H1 (cell line): ENCODE results near the gene CAPG. TPM values are rescaled to one million over a fixed set of nuclear protein-coding genes. Genes with fewer than 3 reads are reported as not detected.

Experiments used
- CTCF ChIA-PET: fragments of 300-600 bp; sonication (Branson Sonifier 250); formaldehyde crosslinking; loops from one replicate; lab custom pipeline; 2021; ENCODE audit not compliant: partially characterized antibody; lab: Charles Lee
- POLR2A ChIA-PET: fragments of 300-600 bp; sonication (Branson Sonifier 250); formaldehyde crosslinking; loops from one replicate; lab custom pipeline; 2021; ENCODE audit warnings: inconsistent platforms; ENCODE audit not compliant: partially characterized antibody; lab: Charles Lee
- DNase-seq, 2 experiments: peaks; one replicate each; pipeline versions ENCODE4 v3.0.0 to v3.0.0-alpha.2; 2010 to 2022; ENCODE audit warnings: low spot score in 2 of 2, low read depth in 1 of 2, mixed read lengths in 1 of 2
- FAIRE-seq: peaks from 2 replicates; lab custom pipeline; 2011; peaks lifted over from hg19 to GRCh38; lab: Jason Lieb, UNC
- H2AFZ ChIP-seq: 2 replicates; pipeline ENCODE4 v1.8.1; 2012; ENCODE audit warnings: low read length, inconsistent platforms
- H2AK5ac ChIP-seq: 2 replicates; pipeline ENCODE4 v1.6.1; 2013; ENCODE audit warnings: low read depth, low read length
- H2BK120ac ChIP-seq: replicated peaks from 2 replicates; pipeline ENCODE3; 2013; ENCODE audit warnings: low read depth, low read length, inconsistent platforms
- H2BK12ac ChIP-seq: 2 replicates; pipeline ENCODE4 v1.6.1; 2013; ENCODE audit warnings: low read depth, low read length
- H2BK15ac ChIP-seq: 2 replicates; pipeline ENCODE4 v1.6.1; 2013; ENCODE audit warnings: low read length
- H2BK20ac ChIP-seq: 2 replicates; pipeline ENCODE4 v1.6.1; 2013; ENCODE audit warnings: low read length
- H2BK5ac ChIP-seq: 2 replicates; pipeline ENCODE4 v1.6.1; 2013; ENCODE audit warnings: low read depth, low read length
- H3K14ac ChIP-seq: 2 replicates; pipeline ENCODE4 v1.6.1; 2013; ENCODE audit warnings: inconsistent platforms; ENCODE audit not compliant: insufficient read length
- H3K18ac ChIP-seq: 2 replicates; pipeline ENCODE4 v1.6.1; 2013; ENCODE audit warnings: low read length; ENCODE audit errors: extremely low read depth
- H3K23ac ChIP-seq: 2 replicates; pipeline ENCODE4 v1.6.1; 2013; ENCODE audit warnings: inconsistent platforms; ENCODE audit not compliant: insufficient read length
- H3K23me2 ChIP-seq: 2 replicates; pipeline ENCODE4 v1.6.1; 2013; ENCODE audit warnings: low read depth, low read length
- H3K27ac ChIP-seq: 2 replicates; pipeline ENCODE4 v1.6.1; 2011; ENCODE audit warnings: low read depth, low read length, inconsistent platforms
- H3K27me3 ChIP-seq, 4 experiments: replicated peaks in 1 of 4; 1 replicate in 1 of 4; 2 replicates in 3 of 4; pipeline versions ENCODE4 v1.6.1 to v1.8.1; 2011 to 2013; ENCODE audit warnings: low read length in 3 of 4, mild to moderate bottlenecking in 3 of 4, inconsistent platforms in 2 of 4, mixed read lengths in 2 of 4, moderate library complexity in 1 of 4; ENCODE audit not compliant: control insufficient read depth in 3 of 4, insufficient read depth in 3 of 4; ENCODE audit errors: extremely low read depth in 1 of 4
- H3K36me3 ChIP-seq, 4 experiments: 2 replicates each; pipeline versions ENCODE4 v1.6.1 to v1.8.1; 2011 to 2013; ENCODE audit warnings: mild to moderate bottlenecking in 4 of 4, low read length in 3 of 4, moderate library complexity in 2 of 4, control low read depth in 1 of 4, inconsistent platforms in 1 of 4; ENCODE audit not compliant: insufficient read depth in 4 of 4, control insufficient read depth in 2 of 4
- H3K4ac ChIP-seq: replicated peaks from 2 replicates; pipeline ENCODE3; 2013; ENCODE audit warnings: low read length, low read depth, mixed read lengths, inconsistent platforms; ENCODE audit not compliant: insufficient read length
- H3K4me1 ChIP-seq, 4 experiments: replicated peaks in 1 of 4; 1 replicate in 1 of 4; 2 replicates in 3 of 4; pipeline versions ENCODE4 v1.6.1 to v1.8.1; 2011 to 2013; ENCODE audit warnings: low read length in 3 of 4, inconsistent platforms in 2 of 4, mixed read lengths in 1 of 4; ENCODE audit not compliant: insufficient read depth in 4 of 4, control insufficient read depth in 3 of 4
- H3K4me2 ChIP-seq, 2 experiments: 2 replicates each; pipeline versions ENCODE4 v1.6.1 to v1.8.1; 2011 to 2013; ENCODE audit warnings: low read depth in 2 of 2, low read length in 2 of 2, control low read depth in 1 of 2, inconsistent platforms in 1 of 2, mild to moderate bottlenecking in 1 of 2; ENCODE audit not compliant: insufficient read depth in 1 of 2
- H3K4me3 ChIP-seq, 4 experiments: fragments of 200-600, 300-600 bp in 1 of 4; sonication (generic), shearing (Covaris generic), sonication (Bioruptor Twin) in 1 of 4; 2 replicates each; pipeline versions ENCODE4 v1.5.1 to v1.8.1; 2011 to 2016; ENCODE audit warnings: low read length in 4 of 4, low read depth in 3 of 4, control low read depth in 2 of 4, inconsistent platforms in 2 of 4, mild to moderate bottlenecking in 2 of 4, mixed read lengths in 1 of 4, moderate library complexity in 1 of 4; ENCODE audit not compliant: insufficient read depth in 2 of 4; ENCODE audit errors: extremely low read depth in 1 of 4
- H3K56ac ChIP-seq: replicated peaks from 2 replicates; pipeline ENCODE3; 2013; ENCODE audit warnings: low read depth, mild to moderate bottlenecking, mixed read lengths, low read length, inconsistent platforms; ENCODE audit not compliant: insufficient read length
- H3K79me1 ChIP-seq: 2 replicates; pipeline ENCODE4 v1.6.1; 2013; ENCODE audit warnings: low read depth, low read length, control low read depth
- H3K79me2 ChIP-seq, 2 experiments: 2 replicates each; pipeline versions ENCODE4 v1.6.1 to v1.8.1; 2012 to 2013; ENCODE audit warnings: low read length in 2 of 2, mild to moderate bottlenecking in 2 of 2, inconsistent platforms in 1 of 2; ENCODE audit not compliant: insufficient read depth in 2 of 2, control insufficient read depth in 1 of 2
- H3K9ac ChIP-seq, 4 experiments: replicated peaks in 1 of 4; 1 replicate in 1 of 4; 2 replicates in 3 of 4; pipeline versions ENCODE4 v1.6.1 to v1.8.1; 2011 to 2013; ENCODE audit warnings: low read depth in 3 of 4, low read length in 3 of 4, control low read depth in 2 of 4, mild to moderate bottlenecking in 2 of 4, moderate library complexity in 2 of 4, inconsistent platforms in 1 of 4; ENCODE audit errors: extremely low read depth in 1 of 4
- H3K9me3 ChIP-seq, 2 experiments: 2 replicates each; pipeline versions ENCODE4 v1.6.1 to v1.8.1; 2012 to 2013; ENCODE audit warnings: mild to moderate bottlenecking in 2 of 2, moderate library complexity in 2 of 2, control low read depth in 1 of 2, inconsistent platforms in 1 of 2, low read depth in 1 of 2, low read length in 1 of 2, mixed read lengths in 1 of 2; ENCODE audit not compliant: insufficient read depth in 2 of 2
- H4K20me1 ChIP-seq, 2 experiments: replicated peaks in 1 of 2; 2 replicates each; pipeline versions ENCODE3 to v1.8.1; 2011 to 2013; ENCODE audit warnings: inconsistent platforms in 2 of 2, low read length in 2 of 2, mild to moderate bottlenecking in 1 of 2; ENCODE audit not compliant: insufficient read depth in 2 of 2, control insufficient read depth in 1 of 2
- H4K5ac ChIP-seq: 2 replicates; pipeline ENCODE4 v1.6.1; 2013; ENCODE audit warnings: low read length, low read depth, mixed read lengths, inconsistent platforms; ENCODE audit not compliant: insufficient read length
- H4K8ac ChIP-seq: 2 replicates; pipeline ENCODE4 v1.8.0; 2013; ENCODE audit warnings: mild to moderate bottlenecking, moderate library complexity, low read length, inconsistent platforms; ENCODE audit not compliant: insufficient read depth; ENCODE audit errors: extremely low read depth
- H4K91ac ChIP-seq: replicated peaks from 2 replicates; pipeline ENCODE3; 2013; ENCODE audit warnings: low read length, mixed read lengths, inconsistent platforms; ENCODE audit not compliant: insufficient read length
- ASH2L ChIP-seq: fragments of 200-600, 300-600 bp; sonication (generic); IDR thresholded peaks from one replicate; pipeline ENCODE4 v1.7.1; 2017; ENCODE audit warnings: low read length
- CHD1 ChIP-seq: IDR thresholded peaks from 2 replicates; pipeline ENCODE4 v1.6.1; 2012; ENCODE audit warnings: low read depth, low read length, improper control_type of control experiment
- JUND ChIP-seq: IDR thresholded peaks from 2 replicates; pipeline ENCODE4 v1.6.1; 2011; ENCODE audit warnings: mild to moderate bottlenecking, improper control_type of control experiment, low read length
- KDM1A ChIP-seq: fragments of 200-600, 300-600 bp; sonication (generic); IDR thresholded peaks from 2 replicates; pipeline ENCODE4 v1.7.1; 2016; ENCODE audit warnings: mild to moderate bottlenecking, low read length, borderline replicate concordance
- KDM4A ChIP-seq: IDR thresholded peaks from one replicate; pipeline ENCODE4 v1.7.1; 2012; ENCODE audit warnings: low read depth, mild to moderate bottlenecking, moderate library complexity, low read length, inconsistent platforms; ENCODE audit not compliant: severe bottlenecking
- POLR2AphosphoS5 ChIP-seq: IDR thresholded peaks from 2 replicates; pipeline ENCODE4 v1.6.1; 2011; ENCODE audit warnings: low read depth, low read length
- POU5F1 ChIP-seq: IDR thresholded peaks from 2 replicates; pipeline ENCODE4 v1.6.1; 2011; ENCODE audit warnings: low read depth, mild to moderate bottlenecking, low read length, moderate library complexity
- RFX5 ChIP-seq: IDR thresholded peaks from 2 replicates; pipeline ENCODE4 v1.6.1; 2011; ENCODE audit warnings: low read depth, low read length, improper control_type of control experiment, borderline replicate concordance
- RXRA ChIP-seq: IDR thresholded peaks from 2 replicates; pipeline ENCODE4 v1.6.1; 2011; ENCODE audit warnings: low read depth, mild to moderate bottlenecking, low read length, moderate library complexity; ENCODE audit not compliant: insufficient read depth
- SP1 ChIP-seq: IDR thresholded peaks from 2 replicates; pipeline ENCODE4 v1.6.1; 2011; ENCODE audit warnings: low read depth, low read length
- SP4 ChIP-seq: IDR thresholded peaks from 2 replicates; pipeline ENCODE4 v1.6.1; 2012; ENCODE audit warnings: low read length, inconsistent platforms
- SUZ12 ChIP-seq: fragments of 200-600 bp; sonication (generic); IDR thresholded peaks from 2 replicates; pipeline ENCODE4 v1.6.1; 2012; ENCODE audit warnings: mild to moderate bottlenecking, inconsistent platforms, low read length, moderate library complexity, mixed read lengths
- TAF7 ChIP-seq: optimal IDR thresholded peaks from 2 replicates; pipeline ENCODE3; 2011; ENCODE audit warnings: low read depth, mild to moderate bottlenecking, inconsistent platforms, low read length, moderate library complexity, borderline replicate concordance
- YY1 ChIP-seq: IDR thresholded peaks from 2 replicates; pipeline ENCODE4 v1.6.1; 2011; ENCODE audit warnings: low read depth, mild to moderate bottlenecking, low read length
- ZNF274 ChIP-seq: IDR thresholded peaks from 2 replicates; pipeline ENCODE4 v1.7.0; 2012; ENCODE audit warnings: low read length, borderline replicate concordance; ENCODE audit errors: extremely low read depth
- WGBS, 2 experiments: shearing (Covaris generic) in 1 of 2; methylation state at CpG; one replicate each; pipeline versions ENCODE4 v1.1.6 to v1.1.7; 2013 to 2015; ENCODE audit warnings: low lambda C conversion rate in 2 of 2, mixed read lengths in 2 of 2, inconsistent platforms in 1 of 2, low coverage in 1 of 2, missing lambda C conversion rate in 1 of 2; ENCODE audit not compliant: insufficient replicate concordance in 2 of 2, insufficient coverage in 1 of 2, insufficient read length in 1 of 2; ENCODE audit errors: extremely low coverage in 1 of 2, missing lambda C conversion rate in 1 of 2; 5-methylcytosine and 5-hydroxymethylcytosine counted together
- polyA plus RNA-seq, 7 experiments: library from polyadenylated mRNA; depleted of rRNA in 3 of 7; stranded (reverse) in 5 of 7; unstranded in 2 of 7; fragments of >200 nt in 5 of 7; fragments of 200-250 nt in 2 of 7; gene quantifications; 1 replicate in 5 of 7; 2 replicates in 1 of 7; 4 replicates in 1 of 7; pipeline versions ENCODE4 v1.2.1 to v1.2.3, GENCODE V29; 2011 to 2013; ENCODE audit warnings: missing spikeins in 2 of 7, mixed read lengths in 2 of 7
- total RNA-seq: library from RNA; stranded (reverse); fragmentation: NEBNext Ultra II Directional; extraction: Animal tissue kit (Norgen Biotek cat#: 25700); gene quantifications from 2 replicates; pipeline ENCODE4 v1.2.1, GENCODE V29; 2021

Gene CAPG
- total and polyA plus RNA-seq, 2 of the 8 experiments (the other 6 are each of a cell fraction or from before 2014, with no cell fraction given), result 80.5 to 89.0 TPM

DNA sequence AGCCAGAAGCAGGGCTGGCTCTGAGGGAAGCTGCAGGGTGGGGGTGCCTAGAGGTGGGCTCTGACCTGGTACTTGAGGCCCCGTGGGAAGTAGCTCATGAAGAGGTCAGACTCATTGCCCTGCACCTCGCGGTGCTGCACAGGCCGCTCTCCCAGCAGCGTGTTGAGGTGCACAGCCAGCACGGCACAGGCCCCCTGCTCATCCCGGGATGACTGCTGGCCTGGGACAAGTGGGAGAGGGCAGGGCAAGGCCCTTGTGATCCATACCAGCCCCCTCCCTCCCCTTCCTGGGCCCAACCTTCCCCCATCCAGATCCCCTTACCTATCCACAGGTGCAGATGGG, 8.7 kb downstream of the CAPG start:
- no peak overlapping the region for H2AFZ ChIP-seq
- peaks cover 0 to 3% (median 0%) of the 10 kb centered on the region in 4 experiments; a peak in 2 of 8 replicates for H3K36me3 ChIP-seq
- no peak overlapping the region for H2BK20ac ChIP-seq
- no peak overlapping the region for H4K8ac ChIP-seq
- H3K27ac ChIP-seq, result no peak overlapping the region
- no peak overlapping the region for H2BK120ac ChIP-seq
- 0 out of 4 replicates have a peak, but pooled peaks cover 0 to 2% of the 10 kb centered on the region in 2 experiments for H3K9me3 ChIP-seq
- H3K79me1 ChIP-seq, result peaks cover 2% of the 10 kb centered on the region; the same call in 1 of the 2 replicates
- ChIA-PET POLR2A (interaction anchor here (0.6 to 25.0 kb wide), 5 partner anchors 11 to 144 kb away, joined by 3 to 396 read pairs (median 3); partner anchors contain the start of gene MAT2A), CTCF (interaction anchor here (0.5 to 4.7 kb wide), 6 partner anchors 11 to 151 kb away, joined by 3 to 31 read pairs (median 4); no protein-coding TSS in a partner anchor)
- H3K23ac ChIP-seq, result no peak overlapping the region
- H4K91ac ChIP-seq, result no peak overlapping the region
- no peak overlapping the region for H4K5ac ChIP-seq
- no peak overlapping the region for H3K18ac ChIP-seq
- H3K4me3 ChIP-seq, result no peak overlapping the region
- no peak overlapping the region for H3K14ac ChIP-seq
- no peak overlapping the region for H3K9ac ChIP-seq
- DNase-seq (no peak), FAIRE-seq (no peak)
- peaks cover 0 to 2% (median 0%) of the 10 kb centered on the region in 4 experiments; a peak in 1 of 7 replicates for H3K4me1 ChIP-seq
- H2BK5ac ChIP-seq, result no peak overlapping the region
- H2BK12ac ChIP-seq, result no peak overlapping the region
- H3K27me3 ChIP-seq, result no peaks in the 10 kb centered on the region
- H2BK15ac ChIP-seq, result no peak overlapping the region
- H3K4ac ChIP-seq, result no peak overlapping the region
- no peaks in the 10 kb centered on the region for H3K23me2 ChIP-seq
- H2AK5ac ChIP-seq, result no peak overlapping the region
- H3K56ac ChIP-seq, result no peak overlapping the region
- H3K4me2 ChIP-seq, result no peak overlapping the region
- H3K79me2 ChIP-seq, result no peaks in the 10 kb centered on the region; a peak in 1 of 4 replicates
- no peaks in the 10 kb centered on the region for H4K20me1 ChIP-seq
- 93% methylated on average over 6 of the region's 7 CpGs; no CpG with 5 or more reads in 1 of the 2 experiments for WGBS, 2 experiments
- TF ChIP-seq ASH2L, result no peak
- TF ChIP-seq ZNF274, result no peak
- no peak for TF ChIP-seq SP4
- no peak for TF ChIP-seq SP1
- TF ChIP-seq KDM4A, result no peak
- no peak for TF ChIP-seq KDM1A
- TF ChIP-seq TAF7, result no peak
- TF ChIP-seq YY1, result no peak
- TF ChIP-seq CHD1, result no peak
- no peak for TF ChIP-seq POLR2AphosphoS5
- no peak for TF ChIP-seq RXRA
- no peak for TF ChIP-seq RFX5
- TF ChIP-seq POU5F1, result no peak
- no peak for TF ChIP-seq SUZ12
- no peak for TF ChIP-seq JUND
